ENCODE results near the gene BLMH.

BLMH gene, protein sequence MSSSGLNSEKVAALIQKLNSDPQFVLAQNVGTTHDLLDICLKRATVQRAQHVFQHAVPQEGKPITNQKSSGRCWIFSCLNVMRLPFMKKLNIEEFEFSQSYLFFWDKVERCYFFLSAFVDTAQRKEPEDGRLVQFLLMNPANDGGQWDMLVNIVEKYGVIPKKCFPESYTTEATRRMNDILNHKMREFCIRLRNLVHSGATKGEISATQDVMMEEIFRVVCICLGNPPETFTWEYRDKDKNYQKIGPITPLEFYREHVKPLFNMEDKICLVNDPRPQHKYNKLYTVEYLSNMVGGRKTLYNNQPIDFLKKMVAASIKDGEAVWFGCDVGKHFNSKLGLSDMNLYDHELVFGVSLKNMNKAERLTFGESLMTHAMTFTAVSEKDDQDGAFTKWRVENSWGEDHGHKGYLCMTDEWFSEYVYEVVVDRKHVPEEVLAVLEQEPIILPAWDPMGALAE

GRCh38 chr17:30291543-30292285 lies at the start of gene BLMH:
TSS of gene BLMH (minus strand) at chr17:30291944. CDS start at chr17:30291819, 125 bp downstream.
- Histone ChIP-seq H3K27ac (ENCODE audit: poor library complexity, severe bottlenecking) (peak within 1 kb of the TSS; percentile 37), H3K4me3 (ENCODE audit: severe bottlenecking) (peak within 1 kb of the TSS; percentile 73), H3K4me1 (ENCODE audit: insufficient read depth, poor library complexity, severe bottlenecking) (peaks cover 8% of the 10 kb centered on the region), H3K36me3 (ENCODE audit: low read depth) (peaks cover 39% of the 10 kb centered on the region), H3K27me3 (ENCODE audit: insufficient read depth, poor library complexity, severe bottlenecking) (no peaks in the 10 kb centered on the region), H3K9me3 (ENCODE audit: severe bottlenecking) (no peaks in the 10 kb centered on the region)
- ATAC-seq (ENCODE audit: low read depth) (peak; percentile 80), DNase-seq (ENCODE audit: low spot score) (peak; percentile 69)
- TF ChIP-seq CTCF (IDR thresholded peaks at IDR 0.05; ENCODE audit: poor library complexity, severe bottlenecking) = no peak

DNA sequence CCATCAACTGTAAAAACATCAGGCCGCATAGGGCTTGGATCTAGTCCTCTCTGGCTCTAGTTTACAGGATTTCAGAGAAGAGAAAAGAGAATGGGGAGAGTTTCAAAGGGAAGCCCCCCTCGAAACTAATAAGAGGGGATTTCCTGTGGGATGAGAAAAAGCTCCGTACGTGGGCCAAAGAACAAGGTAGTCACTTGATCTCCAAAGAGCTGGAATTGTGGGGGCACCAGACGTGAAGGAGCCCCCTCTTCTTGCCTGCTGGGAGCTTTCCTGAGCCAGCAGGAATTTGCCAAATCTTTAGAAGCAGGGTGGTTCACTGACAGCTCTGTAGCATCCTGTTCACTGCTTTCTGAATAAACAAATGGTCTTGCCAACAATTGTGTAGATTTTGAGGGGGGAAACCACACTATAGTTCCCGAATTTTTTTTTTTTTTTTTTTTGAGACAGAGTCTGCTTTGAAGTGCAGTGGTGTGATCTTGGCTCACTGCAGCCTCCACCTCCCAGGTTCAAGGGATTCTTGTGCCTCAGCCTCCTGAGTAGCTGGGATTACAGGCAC lies 49.1 kb upstream of the BLMH start:
- H3K27ac ChIP-seq (ENCODE audit: poor library complexity, severe bottlenecking) = peak overlapping the region; percentile 53
- DNase-seq (ENCODE audit: low spot score) = no peak
- no peaks in the 10 kb centered on the region for H3K9me3 ChIP-seq (ENCODE audit: severe bottlenecking)
- no peak for ATAC-seq (ENCODE audit: low read depth)
- no peak overlapping the region for H3K4me3 ChIP-seq (ENCODE audit: severe bottlenecking)
- no peaks in the 10 kb centered on the region for H3K27me3 ChIP-seq (ENCODE audit: insufficient read depth, poor library complexity, severe bottlenecking)
- peaks cover 28% of the 10 kb centered on the region for H3K4me1 ChIP-seq (ENCODE audit: insufficient read depth, poor library complexity, severe bottlenecking)
- H3K36me3 ChIP-seq (ENCODE audit: low read depth) = no peaks in the 10 kb centered on the region
- no peak for TF ChIP-seq CTCF (IDR thresholded peaks at IDR 0.05; ENCODE audit: poor library complexity, severe bottlenecking)

DNA sequence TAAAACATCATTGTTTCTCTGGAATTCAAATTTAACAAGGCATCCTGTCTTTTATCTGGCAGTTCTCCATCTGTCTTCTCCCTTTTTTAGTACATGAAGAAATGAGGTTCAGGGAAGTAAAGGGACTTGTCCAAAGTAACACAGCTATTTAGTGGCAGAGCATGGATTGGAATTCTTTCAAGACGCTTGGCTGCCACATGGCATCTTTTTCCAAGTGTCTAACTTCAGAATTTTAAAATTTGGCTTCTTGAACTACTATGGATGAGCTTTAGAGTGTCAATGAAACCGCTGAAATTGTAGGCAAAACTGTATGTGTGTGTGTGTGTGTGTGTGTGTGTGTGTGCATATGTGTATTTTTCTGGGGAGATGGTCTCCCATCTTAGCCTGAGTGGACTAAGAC lies 47.3 kb upstream of the BLMH start:
- no peak overlapping the region for H3K4me3 ChIP-seq (ENCODE audit: severe bottlenecking)
- no peaks in the 10 kb centered on the region for H3K36me3 ChIP-seq (ENCODE audit: low read depth)
- ATAC-seq (ENCODE audit: low read depth) (no peak), DNase-seq (ENCODE audit: low spot score) (no peak)
- TF ChIP-seq CTCF (IDR thresholded peaks at IDR 0.05; ENCODE audit: poor library complexity, severe bottlenecking) = no peak
- H3K27ac ChIP-seq (ENCODE audit: poor library complexity, severe bottlenecking) = no peak overlapping the region
- H3K4me1 ChIP-seq (ENCODE audit: insufficient read depth, poor library complexity, severe bottlenecking) = peaks cover 10% of the 10 kb centered on the region
- H3K9me3 ChIP-seq (ENCODE audit: severe bottlenecking) = no peaks in the 10 kb centered on the region
- no peaks in the 10 kb centered on the region for H3K27me3 ChIP-seq (ENCODE audit: insufficient read depth, poor library complexity, severe bottlenecking)

- Histone ChIP-seq H3K4me1 (ENCODE audit: insufficient read depth, poor library complexity, severe bottlenecking) (peaks cover 10% of the 10 kb centered on the region), H3K27me3 (ENCODE audit: insufficient read depth, poor library complexity, severe bottlenecking) (no peaks in the 10 kb centered on the region), H3K27ac (ENCODE audit: poor library complexity, severe bottlenecking) (no peak overlapping the region), H3K9me3 (ENCODE audit: severe bottlenecking) (no peaks in the 10 kb centered on the region), H3K4me3 (ENCODE audit: severe bottlenecking) (no peak overlapping the region), H3K36me3 (ENCODE audit: low read depth) (no peaks in the 10 kb centered on the region)
- DNase-seq (ENCODE audit: low spot score) (no peak), ATAC-seq (ENCODE audit: low read depth) (no peak)
- TF ChIP-seq CTCF (IDR thresholded peaks at IDR 0.05; ENCODE audit: poor library complexity, severe bottlenecking) = no peak
Observed at GRCh38 chr17:30337393-30337999, 45.8 kb upstream of the BLMH start.
